ENCODE data around the gene PTBP3. TPM values are rescaled to one million over a fixed set of nuclear protein-coding genes. Genes with fewer than 3 reads are reported as not detected.

The PTBP3 gene
- total RNA-seq, 1 experiment from 2014 or later = 68.8 TPM

GRCh38 chr9:112169368-112169767, 164.1 kb downstream of the PTBP3 start:
- no peak for DNase-seq (ENCODE audit: low read depth)

DNA sequence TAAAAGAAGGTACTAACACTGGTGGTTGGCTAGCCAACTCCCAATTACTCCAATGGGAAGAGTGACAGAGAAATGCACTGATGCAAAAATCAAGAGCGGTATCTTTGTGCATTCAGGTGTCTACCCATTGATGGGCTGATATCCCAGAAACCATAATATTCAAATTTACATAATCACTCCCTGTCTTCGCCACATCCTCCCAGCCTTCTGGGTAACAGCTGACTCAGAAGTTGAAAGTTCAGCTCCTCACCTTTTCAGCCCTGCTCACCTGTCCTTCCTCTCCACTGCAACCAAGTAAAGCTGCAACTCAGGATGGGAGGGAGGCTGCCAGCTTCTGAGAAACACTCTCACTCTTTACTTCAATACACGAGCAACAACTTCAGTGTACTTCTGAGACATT, 165.2 kb downstream of the PTBP3 start:
- no peak for DNase-seq (ENCODE audit: low read depth)

Other genes starting within 250 kb of the PTBP3 start
- gene SUSD1, start 158.3 kb downstream of the PTBP3 start, total RNA-seq (2014; rRNA removed; shearing (Covaris generic)) = 15.1 and 15.6 TPM in 2 replicates
- 49.9 and 55.0 TPM in 2 replicates for gene HSDL2, start 46.5 kb upstream of the PTBP3 start, total RNA-seq (2014; rRNA removed; shearing (Covaris generic))
- gene KIAA1958, start 153.2 kb upstream of the PTBP3 start, total RNA-seq (2014; rRNA removed; shearing (Covaris generic)) = 4.4 TPM in 2 replicates